ENCODE results near the gene MMP24. TPM values are rescaled to one million over a fixed set of nuclear protein-coding genes. Genes with fewer than 3 reads are reported as not detected.
A peak's percentile ranks its signal among the peaks of the same experiment; 100 is the strongest.

The MMP24 gene
- polyA plus RNA-seq, 1 of the 3 experiments (the other 2 are of a cell fraction): 18.1 TPM

GRCh38 chr20:35275741-35276251, 49.3 kb downstream of the MMP24 start:
- Histone ChIP-seq H3K9ac (no peak overlapping the region), H3K36me3 (replicated peaks in 1 of 2; ENCODE audit: control insufficient read depth in 1 of 2, insufficient read depth in 2 of 2, low read length in 1 of 2) (peaks cover 34 to 49% of the 10 kb centered on the region in 2 experiments), H3K4me3 (ENCODE audit: low read depth in 2 of 2, low read length in 1 of 2) (no peak overlapping the region), H3K9me2 (no peaks in the 10 kb centered on the region), H3K27ac (ENCODE audit: low read depth in 2 of 2, low read length in 1 of 2) (no peak overlapping the region; a peak in 1 of 4 replicates), H3K9me3 (no peaks in the 10 kb centered on the region), H3F3A (replicated peaks; ENCODE audit: insufficient read depth) (peaks cover 35% of the 10 kb centered on the region), H3K4me1 (ENCODE audit: control insufficient read depth in 1 of 2, insufficient read depth in 2 of 2, low read depth in 1 of 2, low read length in 1 of 2) (peaks cover 6 to 38% of the 10 kb centered on the region in 2 experiments; a peak in 2 of 4 replicates), H3K4me2 (peak overlapping the region; percentile 97; the same call in 1 of the 2 replicates), H4K20me1 (ENCODE audit: insufficient read depth) (no peaks in the 10 kb centered on the region), H3K79me2 (ENCODE audit: insufficient read depth) (peaks cover 28% of the 10 kb centered on the region), H3K27me3 (ENCODE audit: insufficient read depth) (no peaks in the 10 kb centered on the region), H2AFZ (ENCODE audit: low read depth) (no peak overlapping the region)
- TF ChIP-seq ELF1 (IDR thresholded peaks at IDR 0.05) (no peak), SIN3A (IDR thresholded peaks at IDR 0.05; ENCODE audit: borderline replicate concordance, low read depth, low read length) (no peak), USF1 (IDR thresholded peaks at IDR 0.05; ENCODE audit: borderline replicate concordance, low read depth) (no peak), JUND (IDR thresholded peaks at IDR 0.05) (no peak), MXI1 (IDR thresholded peaks at IDR 0.05; ENCODE audit: low read depth, low read length) (no peak), NRF1 (IDR thresholded peaks at IDR 0.05; ENCODE audit: low read depth, low read length) (no peak), EP300 (IDR thresholded peaks at IDR 0.05; ENCODE audit: borderline replicate concordance in 1 of 2, low read depth in 1 of 2, low read length in 1 of 2) (no peak), USF2 (IDR thresholded peaks at IDR 0.05; ENCODE audit: borderline replicate concordance, low read depth, low read length) (no peak), GATA2 (CRISPR knock-in tag; IDR thresholded peaks at IDR 0.05) (no peak), TAF1 (IDR thresholded peaks at IDR 0.05; ENCODE audit: borderline replicate concordance, low read depth, low read length) (no peak), NFIC (IDR thresholded peaks at IDR 0.05; ENCODE audit: borderline replicate concordance) (no peak), FOSL2 (IDR thresholded peaks at IDR 0.05; ENCODE audit: borderline replicate concordance, low read depth) (no peak), ZBTB33 (IDR thresholded peaks at IDR 0.05; ENCODE audit: borderline replicate concordance, low read depth) (no peak)
- POLR2A ChIA-PET: interaction anchor here (0.6 kb wide), 1 partner anchor 178 kb away, joined by 5 read pairs; no protein-coding TSS in a partner anchor
- 96% methylated on average over 9 of the region's 12 CpGs for WGBS (ENCODE audit: low lambda C conversion rate)
- DNase-seq: no peak
- CTCF ChIA-PET: interaction anchor here (1.1 to 1.7 kb wide), 3 partner anchors 30 to 179 kb away, joined by 3 to 7 read pairs (median 3); no protein-coding TSS in a partner anchor

Measured in SK-N-SH (cell line).